HG03469 (cell line): Measurements from ENCODE around the gene CAMK2B.
"Not testable (repeated sequence)": the region's sequence is repeated elsewhere in the genome, so short reads cannot be mapped to it uniquely, and the experiment has no call there.

Experiments used
- ATAC-seq: cut with Tn5 transposase; IDR thresholded peaks from one replicate; pipeline ENCODE4 v1.9.1; 2021; ENCODE audit warnings: mild to moderate bottlenecking, moderate library complexity, moderate number of reproducible peaks; ENCODE audit not compliant: unreplicated experiment

CAMK2B gene

GRCh38 chr7:44219371-44220045, 105.9 kb downstream of the CAMK2B start:
- no peak for ATAC-seq

GRCh38 chr7:44218418-44219201, 106.8 kb downstream of the CAMK2B start:
- no peak for ATAC-seq

- no peak for ATAC-seq
These were observed 107.5 kb downstream of the CAMK2B start for GRCh38 chr7:44217852-44218402.

GRCh38 chr7:44217223-44217714, 108.1 kb downstream of the CAMK2B start:
- ATAC-seq, result no peak

GRCh38 chr7:44216521-44217222, 108.7 kb downstream of the CAMK2B start:
- no peak for ATAC-seq

DNA sequence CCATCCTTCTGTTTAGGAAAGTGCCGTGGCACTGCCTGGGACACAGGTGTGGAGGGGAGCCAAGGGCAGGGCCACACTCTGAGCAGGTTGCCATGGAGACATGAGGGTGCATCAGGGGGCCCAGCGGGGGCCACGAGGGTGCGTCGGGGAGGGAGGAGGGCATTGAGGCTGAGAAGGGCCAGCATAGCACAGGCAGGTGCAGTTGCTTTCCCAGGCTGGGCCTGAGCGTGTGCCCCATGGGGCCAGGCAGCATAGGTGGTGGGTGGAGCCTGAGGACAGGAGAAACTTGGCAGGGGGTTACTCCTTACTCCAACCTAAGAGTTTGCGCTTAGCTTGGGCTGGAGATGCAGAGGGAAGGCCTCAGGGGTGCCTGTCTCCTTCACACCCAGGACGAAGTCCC, 109.4 kb downstream of the CAMK2B start:
- no peak for ATAC-seq

DNA sequence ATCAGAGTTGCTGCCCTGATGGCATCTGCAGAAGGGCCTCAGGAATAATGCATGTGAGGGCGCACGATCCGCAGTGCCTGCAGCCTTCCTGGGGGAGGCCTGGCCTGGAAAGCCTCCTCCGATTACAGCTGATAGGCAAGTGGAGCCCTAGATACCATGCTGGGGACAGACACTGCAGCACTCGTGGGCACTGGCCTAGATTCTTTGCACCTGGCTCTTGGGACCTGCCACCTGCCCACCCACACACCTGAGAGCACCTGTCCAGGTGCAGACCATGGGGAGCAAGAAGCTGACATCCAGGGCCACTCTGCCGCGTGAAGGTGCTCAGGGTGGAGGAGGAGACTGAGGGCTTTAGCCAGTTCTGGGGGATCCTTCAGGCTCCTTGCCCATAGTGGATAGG, 109.9 kb downstream of the CAMK2B start:
- ATAC-seq, result no peak

DNA sequence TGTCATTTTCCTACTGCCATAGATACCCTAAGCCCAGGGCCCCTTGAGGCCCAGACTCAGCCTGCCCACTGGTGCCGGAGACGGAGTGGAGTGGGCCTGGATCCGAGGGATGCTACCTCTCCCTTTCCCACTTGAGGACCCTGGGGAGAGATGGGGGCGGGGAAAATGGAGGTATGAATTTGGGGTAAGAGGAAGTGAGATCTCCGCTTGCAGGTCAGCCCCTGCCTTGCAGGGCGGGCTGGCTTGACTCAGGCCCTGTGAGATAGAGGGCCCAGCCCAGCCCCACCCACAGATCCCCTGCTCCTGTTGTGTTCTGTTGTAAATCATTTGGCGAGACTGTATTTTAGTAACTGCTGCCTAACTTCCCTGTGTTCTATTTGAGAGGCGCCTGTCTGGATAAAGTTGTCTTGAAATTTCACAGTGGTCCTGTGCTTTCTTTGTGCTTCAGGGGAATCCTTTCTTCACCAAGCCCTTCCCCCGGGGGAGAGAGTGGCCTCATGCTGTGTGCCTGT, 111.5 kb downstream of the CAMK2B start:
- ATAC-seq, result no peak

GRCh38 chr7:44213206-44213876, 112.1 kb downstream of the CAMK2B start:
- no peak for ATAC-seq

GRCh38 chr7:44212581-44213184, 112.7 kb downstream of the CAMK2B start:
- no peak for ATAC-seq

GRCh38 chr7:44212018-44212417, 113.4 kb downstream of the CAMK2B start:
- no peak for ATAC-seq

GRCh38 chr7:44211126-44211675, 114.2 kb downstream of the CAMK2B start:
- ATAC-seq, result no peak

- no peak for ATAC-seq
These were observed 115.3 kb downstream of the CAMK2B start for GRCh38 chr7:44210107-44210506.

DNA sequence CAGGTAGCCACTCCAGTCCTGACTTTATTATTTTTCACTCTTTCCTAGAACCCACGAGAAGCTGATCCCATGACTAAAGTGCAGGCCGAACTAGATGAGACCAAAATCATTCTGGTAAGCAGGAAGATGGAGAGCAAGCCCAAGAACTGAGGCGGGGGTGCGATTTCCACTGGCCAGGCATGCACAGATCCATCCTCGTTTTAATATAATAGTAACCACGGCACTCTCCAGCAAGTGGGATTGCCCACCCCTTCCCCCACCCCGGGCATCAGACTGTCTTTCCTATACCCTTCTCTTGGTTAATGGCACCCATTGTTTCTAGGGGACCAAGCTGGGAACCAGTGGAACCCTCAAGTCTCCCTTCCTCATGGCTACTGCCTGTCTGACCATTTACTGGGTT, 117.3 kb downstream of the CAMK2B start:
- ATAC-seq, result no peak

GRCh38 chr7:44206008-44206407, 119.4 kb downstream of the CAMK2B start:
- no peak for ATAC-seq

GRCh38 chr7:44201813-44202212, 123.6 kb downstream of the CAMK2B start:
- ATAC-seq, result no peak

GRCh38 chr7:44200699-44201461, 124.5 kb downstream of the CAMK2B start, which contains the start of gene YKT6:
TSS of gene YKT6 (plus strand) at chr7:44200978. CDS start at chr7:44201136, 158 bp downstream.
- peak; percentile 95 for ATAC-seq

DNA sequence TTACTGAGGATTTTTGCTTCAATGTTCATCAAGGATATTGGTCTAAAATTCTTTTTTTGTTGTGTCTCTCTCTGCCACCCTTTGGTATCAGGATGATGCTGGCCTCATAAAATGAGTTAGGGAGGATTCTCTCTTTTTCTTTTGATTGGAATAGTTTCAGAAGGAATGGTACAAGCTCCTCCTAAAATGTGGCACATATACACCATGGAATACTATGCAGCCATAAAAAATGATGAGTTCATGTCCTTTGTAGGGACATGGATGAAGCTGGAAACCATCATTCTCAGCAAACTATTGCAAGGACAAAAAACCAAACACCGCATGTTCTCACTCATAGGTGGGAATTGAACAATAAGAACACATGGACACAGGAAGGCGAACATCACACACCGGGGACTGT, 125.2 kb downstream of the CAMK2B start:
- not testable (repeated sequence) for ATAC-seq

DNA sequence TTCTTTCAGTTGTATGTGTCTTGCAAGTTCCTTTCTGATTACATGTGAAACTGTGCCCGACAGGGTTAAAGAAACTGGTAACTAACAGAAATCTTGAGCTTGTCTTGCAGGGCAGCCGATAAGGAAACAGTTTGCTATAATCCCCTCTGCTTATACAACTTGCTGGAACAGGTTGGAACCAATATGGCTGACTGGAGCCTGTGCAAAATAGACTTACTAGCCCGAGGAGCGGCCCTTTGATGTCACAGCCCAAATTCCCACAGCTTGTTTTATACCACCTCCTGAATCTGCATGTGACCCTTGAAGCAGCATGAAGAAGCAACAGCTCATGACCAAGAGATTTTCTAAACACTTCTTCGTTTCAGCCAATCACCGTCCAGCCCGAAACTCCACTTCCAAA, 127.9 kb downstream of the CAMK2B start:
- ATAC-seq, result no peak
